H1 (cell line): ENCODE measurements around the gene CCDC74A. TPM values are rescaled to one million over a fixed set of nuclear protein-coding genes. Genes with fewer than 3 reads are reported as not detected.

Experiments used
- CTCF ChIA-PET: fragments of 300-600 bp; sonication (Branson Sonifier 250); formaldehyde crosslinking; loops from one replicate; lab custom pipeline; 2021; ENCODE audit not compliant: partially characterized antibody; lab: Charles Lee
- POLR2A ChIA-PET: fragments of 300-600 bp; sonication (Branson Sonifier 250); formaldehyde crosslinking; loops from one replicate; lab custom pipeline; 2021; ENCODE audit warnings: inconsistent platforms; ENCODE audit not compliant: partially characterized antibody; lab: Charles Lee
- DNase-seq, 2 experiments: peaks; one replicate each; pipeline versions ENCODE4 v3.0.0 to v3.0.0-alpha.2; 2010 to 2022; ENCODE audit warnings: low spot score in 2 of 2, low read depth in 1 of 2, mixed read lengths in 1 of 2
- FAIRE-seq: peaks from 2 replicates; lab custom pipeline; 2011; peaks lifted over from hg19 to GRCh38; lab: Jason Lieb, UNC
- H2AFZ ChIP-seq: 2 replicates; pipeline ENCODE4 v1.8.1; 2012; ENCODE audit warnings: low read length, inconsistent platforms
- H2AK5ac ChIP-seq: 2 replicates; pipeline ENCODE4 v1.6.1; 2013; ENCODE audit warnings: low read depth, low read length
- H2BK120ac ChIP-seq: replicated peaks from 2 replicates; pipeline ENCODE3; 2013; ENCODE audit warnings: low read depth, low read length, inconsistent platforms
- H2BK12ac ChIP-seq: 2 replicates; pipeline ENCODE4 v1.6.1; 2013; ENCODE audit warnings: low read depth, low read length
- H2BK15ac ChIP-seq: 2 replicates; pipeline ENCODE4 v1.6.1; 2013; ENCODE audit warnings: low read length
- H2BK20ac ChIP-seq: 2 replicates; pipeline ENCODE4 v1.6.1; 2013; ENCODE audit warnings: low read length
- H2BK5ac ChIP-seq: 2 replicates; pipeline ENCODE4 v1.6.1; 2013; ENCODE audit warnings: low read depth, low read length
- H3K14ac ChIP-seq: 2 replicates; pipeline ENCODE4 v1.6.1; 2013; ENCODE audit warnings: inconsistent platforms; ENCODE audit not compliant: insufficient read length
- H3K18ac ChIP-seq: 2 replicates; pipeline ENCODE4 v1.6.1; 2013; ENCODE audit warnings: low read length; ENCODE audit errors: extremely low read depth
- H3K23ac ChIP-seq: 2 replicates; pipeline ENCODE4 v1.6.1; 2013; ENCODE audit warnings: inconsistent platforms; ENCODE audit not compliant: insufficient read length
- H3K23me2 ChIP-seq: 2 replicates; pipeline ENCODE4 v1.6.1; 2013; ENCODE audit warnings: low read depth, low read length
- H3K27ac ChIP-seq: 2 replicates; pipeline ENCODE4 v1.6.1; 2011; ENCODE audit warnings: low read depth, low read length, inconsistent platforms
- H3K27me3 ChIP-seq, 4 experiments: replicated peaks in 1 of 4; 1 replicate in 1 of 4; 2 replicates in 3 of 4; pipeline versions ENCODE4 v1.6.1 to v1.8.1; 2011 to 2013; ENCODE audit warnings: low read length in 3 of 4, mild to moderate bottlenecking in 3 of 4, inconsistent platforms in 2 of 4, mixed read lengths in 2 of 4, moderate library complexity in 1 of 4; ENCODE audit not compliant: control insufficient read depth in 3 of 4, insufficient read depth in 3 of 4; ENCODE audit errors: extremely low read depth in 1 of 4
- H3K36me3 ChIP-seq, 4 experiments: 2 replicates each; pipeline versions ENCODE4 v1.6.1 to v1.8.1; 2011 to 2013; ENCODE audit warnings: mild to moderate bottlenecking in 4 of 4, low read length in 3 of 4, moderate library complexity in 2 of 4, control low read depth in 1 of 4, inconsistent platforms in 1 of 4; ENCODE audit not compliant: insufficient read depth in 4 of 4, control insufficient read depth in 2 of 4
- H3K4ac ChIP-seq: replicated peaks from 2 replicates; pipeline ENCODE3; 2013; ENCODE audit warnings: low read length, low read depth, mixed read lengths, inconsistent platforms; ENCODE audit not compliant: insufficient read length
- H3K4me1 ChIP-seq, 4 experiments: replicated peaks in 1 of 4; 1 replicate in 1 of 4; 2 replicates in 3 of 4; pipeline versions ENCODE4 v1.6.1 to v1.8.1; 2011 to 2013; ENCODE audit warnings: low read length in 3 of 4, inconsistent platforms in 2 of 4, mixed read lengths in 1 of 4; ENCODE audit not compliant: insufficient read depth in 4 of 4, control insufficient read depth in 3 of 4
- H3K4me2 ChIP-seq, 2 experiments: 2 replicates each; pipeline versions ENCODE4 v1.6.1 to v1.8.1; 2011 to 2013; ENCODE audit warnings: low read depth in 2 of 2, low read length in 2 of 2, control low read depth in 1 of 2, inconsistent platforms in 1 of 2, mild to moderate bottlenecking in 1 of 2; ENCODE audit not compliant: insufficient read depth in 1 of 2
- H3K4me3 ChIP-seq, 4 experiments: fragments of 200-600, 300-600 bp in 1 of 4; sonication (generic), shearing (Covaris generic), sonication (Bioruptor Twin) in 1 of 4; 2 replicates each; pipeline versions ENCODE4 v1.5.1 to v1.8.1; 2011 to 2016; ENCODE audit warnings: low read length in 4 of 4, low read depth in 3 of 4, control low read depth in 2 of 4, inconsistent platforms in 2 of 4, mild to moderate bottlenecking in 2 of 4, mixed read lengths in 1 of 4, moderate library complexity in 1 of 4; ENCODE audit not compliant: insufficient read depth in 2 of 4; ENCODE audit errors: extremely low read depth in 1 of 4
- H3K56ac ChIP-seq: replicated peaks from 2 replicates; pipeline ENCODE3; 2013; ENCODE audit warnings: low read depth, mild to moderate bottlenecking, mixed read lengths, low read length, inconsistent platforms; ENCODE audit not compliant: insufficient read length
- H3K79me1 ChIP-seq: 2 replicates; pipeline ENCODE4 v1.6.1; 2013; ENCODE audit warnings: low read depth, low read length, control low read depth
- H3K79me2 ChIP-seq, 2 experiments: 2 replicates each; pipeline versions ENCODE4 v1.6.1 to v1.8.1; 2012 to 2013; ENCODE audit warnings: low read length in 2 of 2, mild to moderate bottlenecking in 2 of 2, inconsistent platforms in 1 of 2; ENCODE audit not compliant: insufficient read depth in 2 of 2, control insufficient read depth in 1 of 2
- H3K9ac ChIP-seq, 4 experiments: replicated peaks in 1 of 4; 1 replicate in 1 of 4; 2 replicates in 3 of 4; pipeline versions ENCODE4 v1.6.1 to v1.8.1; 2011 to 2013; ENCODE audit warnings: low read depth in 3 of 4, low read length in 3 of 4, control low read depth in 2 of 4, mild to moderate bottlenecking in 2 of 4, moderate library complexity in 2 of 4, inconsistent platforms in 1 of 4; ENCODE audit errors: extremely low read depth in 1 of 4
- H3K9me3 ChIP-seq, 2 experiments: 2 replicates each; pipeline versions ENCODE4 v1.6.1 to v1.8.1; 2012 to 2013; ENCODE audit warnings: mild to moderate bottlenecking in 2 of 2, moderate library complexity in 2 of 2, control low read depth in 1 of 2, inconsistent platforms in 1 of 2, low read depth in 1 of 2, low read length in 1 of 2, mixed read lengths in 1 of 2; ENCODE audit not compliant: insufficient read depth in 2 of 2
- H4K20me1 ChIP-seq, 2 experiments: replicated peaks in 1 of 2; 2 replicates each; pipeline versions ENCODE3 to v1.8.1; 2011 to 2013; ENCODE audit warnings: inconsistent platforms in 2 of 2, low read length in 2 of 2, mild to moderate bottlenecking in 1 of 2; ENCODE audit not compliant: insufficient read depth in 2 of 2, control insufficient read depth in 1 of 2
- H4K5ac ChIP-seq: 2 replicates; pipeline ENCODE4 v1.6.1; 2013; ENCODE audit warnings: low read length, low read depth, mixed read lengths, inconsistent platforms; ENCODE audit not compliant: insufficient read length
- H4K8ac ChIP-seq: 2 replicates; pipeline ENCODE4 v1.8.0; 2013; ENCODE audit warnings: mild to moderate bottlenecking, moderate library complexity, low read length, inconsistent platforms; ENCODE audit not compliant: insufficient read depth; ENCODE audit errors: extremely low read depth
- H4K91ac ChIP-seq: replicated peaks from 2 replicates; pipeline ENCODE3; 2013; ENCODE audit warnings: low read length, mixed read lengths, inconsistent platforms; ENCODE audit not compliant: insufficient read length
- BCL11A ChIP-seq, 2 experiments: IDR thresholded peaks; one replicate each; pipeline ENCODE4 v1.6.1; 2011; ENCODE audit warnings: low read depth in 2 of 2, low read length in 2 of 2, mild to moderate bottlenecking in 2 of 2
- CBX5 ChIP-seq: fragments of 300-800, 300-1000 bp; sonication (generic); IDR thresholded peaks from 2 replicates; pipeline ENCODE4 v1.7.1; 2016; ENCODE audit warnings: antibody characterized with exemption, low read length, low read depth
- CTCF ChIP-seq, 3 experiments: IDR thresholded peaks; 1 replicate in 2 of 3; 2 replicates in 1 of 3; pipeline versions ENCODE4 v1.5.1 to v1.6.1; 2011; ENCODE audit warnings: low read length in 3 of 3, mild to moderate bottlenecking in 3 of 3, inconsistent platforms in 2 of 3, low read depth in 1 of 3, moderate library complexity in 1 of 3; ENCODE audit not compliant: insufficient read depth in 1 of 3; ENCODE audit errors: control extremely low read depth in 1 of 3
- E2F6 ChIP-seq: IDR thresholded peaks from 2 replicates; pipeline ENCODE4 v1.6.1; 2012; ENCODE audit warnings: inconsistent platforms
- GTF2F1 ChIP-seq: IDR thresholded peaks from 2 replicates; pipeline ENCODE4 v1.6.1; 2012; ENCODE audit warnings: low read depth, low read length, improper control_type of control experiment, borderline replicate concordance
- JUND ChIP-seq: IDR thresholded peaks from 2 replicates; pipeline ENCODE4 v1.6.1; 2011; ENCODE audit warnings: mild to moderate bottlenecking, improper control_type of control experiment, low read length
- NRF1 ChIP-seq: IDR thresholded peaks from 2 replicates; pipeline ENCODE4 v1.6.1; 2011; ENCODE audit warnings: mild to moderate bottlenecking, low read depth, low read length, improper control_type of control experiment
- RBBP5 ChIP-seq: IDR thresholded peaks from 2 replicates; pipeline ENCODE4 v1.7.1; 2012; ENCODE audit warnings: low read depth, mild to moderate bottlenecking, inconsistent platforms, low read length, moderate library complexity, borderline replicate concordance
- SP4 ChIP-seq: IDR thresholded peaks from 2 replicates; pipeline ENCODE4 v1.6.1; 2012; ENCODE audit warnings: low read length, inconsistent platforms
- TBP ChIP-seq: IDR thresholded peaks from 2 replicates; pipeline ENCODE4 v1.6.1; 2011; ENCODE audit warnings: low read depth, low read length, improper control_type of control experiment
- TCF12 ChIP-seq: IDR thresholded peaks from 2 replicates; pipeline ENCODE4 v1.6.1; 2011; ENCODE audit warnings: low read depth, mild to moderate bottlenecking, low read length
- WGBS, 2 experiments: shearing (Covaris generic) in 1 of 2; methylation state at CpG; one replicate each; pipeline versions ENCODE4 v1.1.6 to v1.1.7; 2013 to 2015; ENCODE audit warnings: low lambda C conversion rate in 2 of 2, mixed read lengths in 2 of 2, inconsistent platforms in 1 of 2, low coverage in 1 of 2, missing lambda C conversion rate in 1 of 2; ENCODE audit not compliant: insufficient replicate concordance in 2 of 2, insufficient coverage in 1 of 2, insufficient read length in 1 of 2; ENCODE audit errors: extremely low coverage in 1 of 2, missing lambda C conversion rate in 1 of 2; 5-methylcytosine and 5-hydroxymethylcytosine counted together
- polyA plus RNA-seq, 7 experiments: library from polyadenylated mRNA; depleted of rRNA in 3 of 7; stranded (reverse) in 5 of 7; unstranded in 2 of 7; fragments of >200 nt in 5 of 7; fragments of 200-250 nt in 2 of 7; gene quantifications; 1 replicate in 5 of 7; 2 replicates in 1 of 7; 4 replicates in 1 of 7; pipeline versions ENCODE4 v1.2.1 to v1.2.3, GENCODE V29; 2011 to 2013; ENCODE audit warnings: missing spikeins in 2 of 7, mixed read lengths in 2 of 7
- total RNA-seq: library from RNA; stranded (reverse); fragmentation: NEBNext Ultra II Directional; extraction: Animal tissue kit (Norgen Biotek cat#: 25700); gene quantifications from 2 replicates; pipeline ENCODE4 v1.2.1, GENCODE V29; 2021

The CCDC74A gene
- total and polyA plus RNA-seq, 2 of the 8 experiments (the other 6 are each of a cell fraction or from before 2014, with no cell fraction given): 18.1 to 21.0 TPM

- no peak overlapping the region for H2BK20ac ChIP-seq
- H4K91ac ChIP-seq: no peak overlapping the region
- no peak overlapping the region for H2BK12ac ChIP-seq
- no peak overlapping the region for H3K14ac ChIP-seq
- no peak overlapping the region for H4K8ac ChIP-seq
- H3K36me3 ChIP-seq: peaks cover 2 to 39% (median 12%) of the 10 kb centered on the region in 4 experiments; a peak in 6 of 8 replicates
- no peak overlapping the region for H2BK5ac ChIP-seq
- H4K20me1 ChIP-seq: peaks cover 1 to 4% of the 10 kb centered on the region in 2 experiments
- H3K23me2 ChIP-seq: no peaks in the 10 kb centered on the region
- H3K27ac ChIP-seq: no peak overlapping the region
- no peak overlapping the region for H4K5ac ChIP-seq
- no peak overlapping the region for H2AK5ac ChIP-seq
- H3K79me1 ChIP-seq: peaks cover 2% of the 10 kb centered on the region; the same call in 1 of the 2 replicates
- no peak overlapping the region for H3K4me3 ChIP-seq
- H2BK15ac ChIP-seq: no peak overlapping the region
- no peak overlapping the region for H3K18ac ChIP-seq
- H3K27me3 ChIP-seq: no peaks in the 10 kb centered on the region
- POLR2A ChIA-PET: no interaction called here
- no peak overlapping the region for H2BK120ac ChIP-seq
- no peak overlapping the region for H3K9ac ChIP-seq
- H3K4me1 ChIP-seq: no peaks in the 10 kb centered on the region
- no peak overlapping the region for H3K4ac ChIP-seq
- TF ChIP-seq TBP (no peak), NRF1 (no peak), BCL11A (IDR thresholded peaks at IDR 0.05; ENCODE audit: low read depth in 2 of 2, low read length in 2 of 2) (no peak), SP4 (no peak), CTCF (IDR thresholded peaks at IDR 0.05; ENCODE audit: control extremely low read depth in 1 of 3, insufficient read depth in 1 of 3, low read depth in 1 of 3, low read length in 3 of 3) (no peak), JUND (no peak), GTF2F1 (no peak), CBX5 (no peak), RBBP5 (no peak), E2F6 (no peak), TCF12 (no peak)
- no peaks in the 10 kb centered on the region for H3K79me2 ChIP-seq
- H3K4me2 ChIP-seq: no peak overlapping the region
- no peaks in the 10 kb centered on the region for H3K9me3 ChIP-seq
- H3K56ac ChIP-seq: no peak overlapping the region
- 90% methylated on average over 10 of the region's 10 CpGs; no CpG with 5 or more reads in 1 of the 2 experiments for WGBS, 2 experiments
- CTCF ChIA-PET: interaction anchor here (1.0 to 1.1 kb wide), 2 partner anchors 9 to 362 kb away, joined by 5 read pairs; no protein-coding TSS in a partner anchor
- H3K23ac ChIP-seq: no peak overlapping the region
- H2AFZ ChIP-seq: no peak overlapping the region
- DNase-seq (no peak), FAIRE-seq (no peak)
Measured at GRCh38 chr2:131516011-131516410, 11.7 kb upstream of the CCDC74A start.
